DMS53 treated with DMSO at 0.1 percent for 48 hours (cell line): ENCODE data around the gene GABBR2.
"Not testable (repeated sequence)": the region's sequence is repeated elsewhere in the genome, so short reads cannot be mapped to it uniquely, and the experiment has no call there.

Experiments
- DNase-seq: peaks from one replicate; lab custom pipeline; 2025; ENCODE audit not compliant: unreplicated experiment; lab: John Stamatoyannopoulos, UW

The GABBR2 gene

DNA sequence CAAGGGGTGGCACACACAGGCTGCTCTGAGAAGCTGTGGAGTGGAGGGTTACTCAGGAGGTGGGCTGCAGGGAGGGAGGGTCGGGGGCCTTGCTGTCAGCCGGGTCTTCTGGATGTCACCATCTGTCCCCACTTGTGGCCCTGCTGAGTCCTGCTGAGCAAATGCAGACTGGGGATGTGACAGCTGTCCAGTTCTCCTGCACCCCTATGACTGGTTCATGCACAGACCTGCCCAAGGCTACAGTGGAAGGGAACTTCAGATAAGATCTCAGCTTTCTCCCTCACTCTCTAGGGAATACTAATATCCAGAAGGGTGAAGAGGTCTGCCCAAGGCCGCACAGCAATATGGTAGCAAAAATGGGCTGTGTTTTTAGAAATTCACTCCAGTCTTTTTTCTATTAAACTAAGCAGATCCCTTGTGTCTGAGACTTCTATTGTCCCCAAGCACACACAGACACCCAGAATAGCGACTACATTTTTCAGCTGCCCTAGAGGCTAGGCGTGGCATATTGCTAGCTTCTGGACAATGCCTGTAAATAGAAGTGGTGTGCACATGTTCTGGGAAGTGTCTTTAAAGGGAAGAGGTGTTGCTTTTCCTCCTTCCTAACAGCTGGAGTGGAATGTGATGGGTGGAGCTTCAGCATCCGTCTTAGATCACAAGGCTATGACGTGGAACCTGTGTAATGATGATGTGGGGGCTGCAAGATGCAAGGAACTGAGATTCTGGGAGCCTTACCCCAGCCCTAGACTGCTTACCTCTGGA is 402.2 kb downstream of the GABBR2 start:
- no peak for DNase-seq

DNA sequence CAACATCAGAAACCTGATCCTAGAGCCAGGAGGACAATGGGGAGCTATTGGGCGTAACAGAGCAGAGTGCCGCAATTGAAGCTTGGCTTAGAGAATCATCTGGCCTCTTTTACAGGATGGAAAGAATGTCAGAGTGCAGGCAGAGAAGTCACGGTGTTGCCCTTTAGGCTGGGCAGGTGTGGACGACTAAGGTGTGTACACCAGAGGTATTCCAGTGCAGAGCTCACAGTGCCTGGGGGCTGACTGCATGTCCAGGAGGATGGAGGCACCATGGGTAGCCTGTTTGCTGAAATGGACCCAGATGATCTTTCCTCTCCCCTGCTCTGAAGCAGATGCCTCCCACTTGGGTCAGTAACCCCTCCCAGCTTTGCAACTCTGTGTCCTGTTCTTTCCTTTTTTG is 404.4 kb downstream of the GABBR2 start:
- no peak for DNase-seq

DNA sequence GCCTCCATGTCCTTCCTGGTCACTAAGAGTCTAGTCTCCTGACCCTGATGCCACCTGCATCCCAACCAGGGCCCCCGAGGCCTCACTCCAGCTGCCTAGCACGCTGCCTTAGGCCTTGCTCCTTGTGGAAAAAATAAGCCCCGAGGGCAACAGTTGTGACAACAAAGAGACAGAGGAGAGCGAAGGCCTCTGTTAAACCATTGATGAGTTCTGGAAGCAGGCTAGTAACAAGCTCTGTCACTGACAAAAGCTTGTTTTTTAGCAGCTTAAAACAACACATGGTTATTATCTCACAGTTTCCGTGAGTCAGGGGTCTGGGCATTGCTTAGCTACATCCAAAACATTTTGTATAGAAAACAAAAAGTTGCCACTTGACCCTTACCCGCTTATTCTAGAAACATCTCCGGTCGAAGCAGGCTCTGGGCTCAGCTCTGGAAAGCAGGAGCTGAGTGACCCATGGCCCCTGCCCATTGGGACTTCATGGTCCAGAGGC is 405.1 kb downstream of the GABBR2 start:
- no peak for DNase-seq

DNA sequence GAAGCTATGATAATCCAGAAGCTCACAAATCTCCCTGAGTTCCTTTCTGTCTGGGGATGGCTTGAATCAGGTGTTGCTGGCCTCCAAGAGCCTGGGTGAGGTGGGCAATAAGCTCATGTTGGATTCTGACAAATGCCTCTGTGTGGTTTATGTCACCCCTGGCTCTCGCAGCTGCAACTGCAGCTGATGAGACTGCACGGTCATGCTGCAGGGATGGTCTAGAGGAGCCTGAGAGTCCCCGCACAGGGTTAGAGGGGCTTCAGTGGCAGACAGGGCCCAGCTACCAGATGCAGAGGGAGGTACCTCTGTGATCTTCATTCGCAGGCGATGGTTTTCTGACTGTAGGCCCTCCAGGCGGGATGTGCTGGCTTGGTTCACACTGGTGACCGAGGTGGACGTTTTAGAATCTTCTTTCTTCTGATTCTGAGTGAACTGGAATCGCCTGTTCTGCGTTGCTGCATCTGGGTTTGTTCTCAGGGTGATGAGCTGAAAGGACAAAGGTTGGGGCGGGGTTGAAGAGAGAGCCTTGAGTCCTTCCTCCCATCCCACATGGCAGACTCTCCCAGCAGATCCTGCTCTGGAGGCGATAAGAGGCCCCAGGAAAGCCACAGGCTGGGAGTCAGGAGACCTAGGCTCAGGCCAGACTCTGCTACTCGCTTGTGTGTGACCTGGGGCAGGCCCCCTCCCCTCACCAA is 405.6 kb downstream of the GABBR2 start:
- DNase-seq, result no peak

DNA sequence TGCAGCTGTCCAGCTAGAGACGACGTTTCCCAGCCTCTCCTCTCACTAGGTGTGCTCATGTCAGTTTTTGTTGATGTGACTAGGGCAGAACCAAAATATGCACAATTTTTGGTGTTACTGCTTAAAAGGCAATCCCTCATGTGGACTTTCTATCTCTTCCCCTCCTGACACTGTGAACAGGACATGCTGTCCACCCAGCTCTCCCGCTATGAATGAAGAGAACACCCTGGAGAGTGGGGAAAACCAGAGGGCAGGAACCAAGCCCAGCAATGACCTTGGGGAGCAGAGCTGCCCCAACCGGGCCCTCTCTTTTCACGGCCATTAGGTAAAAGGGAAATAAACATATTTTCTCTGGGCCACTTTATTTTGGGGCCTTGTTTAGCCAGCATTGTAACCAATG is 406.6 kb downstream of the GABBR2 start:
- no peak for DNase-seq

DNA sequence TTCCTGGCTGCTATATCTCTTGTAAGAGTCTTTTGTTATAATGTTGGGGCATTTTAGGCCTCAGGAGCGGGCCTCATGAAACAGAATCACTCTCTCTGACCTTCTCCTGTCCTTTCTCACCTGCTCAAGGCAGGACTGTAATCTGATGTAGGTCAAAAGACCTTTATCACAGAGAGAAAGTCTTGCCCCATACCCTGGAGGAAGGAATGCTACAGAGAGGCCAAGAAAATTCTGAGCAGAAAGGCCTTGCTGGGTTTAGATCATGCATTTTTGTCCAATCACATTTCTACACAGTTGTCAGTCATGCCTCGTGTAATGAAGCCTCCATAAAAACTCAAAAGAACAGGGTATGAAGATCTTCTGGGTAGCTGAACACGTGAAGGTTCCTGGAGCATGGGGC is 408.1 kb downstream of the GABBR2 start:
- DNase-seq, result no peak

DNA sequence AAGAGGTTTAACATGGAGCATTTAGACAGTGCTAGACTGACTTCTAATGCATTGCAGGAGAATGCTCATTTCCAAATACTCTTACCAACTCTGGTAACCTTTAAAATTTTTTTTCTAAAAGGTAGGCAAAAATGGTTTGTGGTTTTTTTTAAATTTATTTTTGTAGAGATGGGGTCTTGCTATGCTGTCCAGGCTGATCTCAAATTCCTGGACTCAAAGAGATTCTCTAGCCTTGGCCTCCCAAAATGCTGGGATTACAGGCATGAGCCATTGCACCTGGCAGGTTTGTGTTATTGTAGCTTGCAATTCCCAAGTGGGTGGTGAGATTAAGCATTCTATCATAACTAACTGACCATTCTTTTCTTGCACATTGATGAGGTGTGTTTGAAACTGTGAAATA is 410.3 kb downstream of the GABBR2 start:
- DNase-seq, result no peak

DNA sequence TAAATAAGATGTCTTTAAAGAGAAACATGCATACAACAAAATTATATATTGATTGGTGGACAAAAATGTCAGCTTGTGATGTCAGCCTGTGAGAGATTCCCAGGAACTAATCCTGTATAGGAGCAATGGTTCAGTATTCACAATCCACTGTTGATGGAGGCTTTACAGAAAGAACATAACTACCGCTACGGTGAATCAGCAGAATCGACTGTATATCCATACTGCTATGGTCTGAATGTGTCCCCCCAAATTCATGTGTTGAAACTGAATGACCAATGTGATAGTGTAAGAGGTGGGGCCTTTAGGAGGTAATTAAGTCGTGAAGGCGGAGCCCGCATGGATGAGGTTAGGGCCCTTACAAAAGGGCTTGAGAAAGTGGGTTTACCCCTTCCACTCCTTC is 412.9 kb downstream of the GABBR2 start:
- no peak for DNase-seq

DNA sequence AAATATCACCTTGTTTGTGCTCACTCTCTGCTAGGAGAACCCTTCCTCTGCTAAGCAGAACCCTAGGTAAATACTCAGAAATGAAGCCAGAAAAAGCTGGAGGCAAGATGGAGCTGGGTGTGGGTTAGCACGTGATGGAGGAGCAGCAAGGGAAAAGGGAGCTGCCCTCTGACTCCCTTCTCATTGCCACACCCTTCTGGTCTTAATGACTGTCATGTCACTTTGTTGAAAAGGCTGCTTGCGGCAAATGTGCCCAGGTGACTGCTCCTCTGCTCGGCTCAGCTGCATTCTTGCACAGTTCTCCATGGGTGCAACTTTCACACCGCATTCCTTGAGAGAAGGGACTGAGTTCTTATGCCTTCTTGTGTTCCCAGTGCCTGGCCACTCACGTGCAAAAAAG is 416.9 kb downstream of the GABBR2 start:
- DNase-seq, result no peak

DNA sequence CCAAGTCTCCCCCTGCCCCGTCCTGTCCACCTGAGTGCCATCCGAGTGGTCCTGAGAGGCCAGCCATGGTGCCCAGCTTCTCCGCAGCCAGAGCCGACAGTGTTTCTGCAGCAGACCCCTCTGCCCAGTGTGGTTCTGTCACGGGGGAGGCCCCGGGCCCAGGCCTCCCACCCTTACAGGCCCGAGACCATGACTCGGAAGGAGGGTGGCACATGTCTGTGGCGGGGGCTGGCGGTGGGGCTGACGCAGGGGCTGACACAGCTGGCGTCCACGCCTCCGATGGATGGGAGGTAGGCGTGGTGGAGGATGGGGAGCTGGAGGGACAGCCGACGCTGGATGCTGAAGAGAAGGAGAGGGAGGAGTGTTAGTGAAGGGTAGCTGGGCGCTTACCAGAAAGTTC is 418.3 kb downstream of the GABBR2 start:
- DNase-seq, result no peak

DNA sequence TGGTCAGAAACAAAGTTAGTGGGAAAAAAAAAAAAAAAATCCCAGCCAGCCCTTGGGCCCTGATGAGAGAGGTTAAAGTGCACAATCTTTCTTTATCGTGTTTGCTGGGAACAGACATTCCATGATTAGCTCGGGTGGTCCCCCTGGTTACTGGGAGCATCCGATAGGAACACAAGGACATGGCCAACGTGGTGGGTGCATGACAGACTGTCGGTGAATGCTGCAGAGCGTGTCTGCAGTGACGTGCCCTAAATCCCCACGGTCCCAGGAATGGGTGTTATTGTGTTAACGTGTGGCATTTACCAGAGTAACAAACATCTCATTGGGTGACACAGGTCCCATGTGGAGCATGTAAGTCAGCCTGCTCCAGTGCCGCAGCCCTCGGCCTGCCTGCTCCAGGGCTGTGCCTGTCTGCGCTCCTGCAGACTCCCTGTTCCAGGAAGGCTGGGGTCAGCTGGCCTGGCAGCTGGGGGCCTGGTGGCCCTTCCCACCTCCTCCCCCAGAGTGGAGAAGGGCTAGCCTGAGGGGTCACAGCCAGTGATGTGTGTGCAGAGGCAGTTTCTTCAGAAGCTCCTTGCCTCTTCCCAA is 419.0 kb downstream of the GABBR2 start:
- no peak for DNase-seq

DNA sequence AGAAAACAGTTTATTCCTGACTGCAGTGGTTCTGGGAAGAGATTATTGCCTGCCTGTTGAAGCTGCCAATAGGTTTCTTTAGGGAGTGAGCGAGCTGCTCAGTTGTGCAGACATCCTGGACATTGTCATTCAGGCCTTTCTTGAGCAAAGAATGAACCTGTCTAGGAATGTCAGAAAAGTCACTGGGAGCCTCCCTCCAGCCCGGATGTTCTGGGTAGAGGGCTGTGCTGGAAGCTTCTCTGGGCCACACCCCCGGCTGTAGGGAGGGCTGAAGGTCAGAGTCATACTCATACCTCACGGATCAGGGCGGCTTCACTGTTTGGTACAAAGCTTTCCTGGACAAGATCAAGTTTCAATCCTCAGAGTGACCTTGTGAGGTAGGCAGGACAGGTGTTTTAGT is 419.9 kb downstream of the GABBR2 start:
- DNase-seq, result no peak

DNA sequence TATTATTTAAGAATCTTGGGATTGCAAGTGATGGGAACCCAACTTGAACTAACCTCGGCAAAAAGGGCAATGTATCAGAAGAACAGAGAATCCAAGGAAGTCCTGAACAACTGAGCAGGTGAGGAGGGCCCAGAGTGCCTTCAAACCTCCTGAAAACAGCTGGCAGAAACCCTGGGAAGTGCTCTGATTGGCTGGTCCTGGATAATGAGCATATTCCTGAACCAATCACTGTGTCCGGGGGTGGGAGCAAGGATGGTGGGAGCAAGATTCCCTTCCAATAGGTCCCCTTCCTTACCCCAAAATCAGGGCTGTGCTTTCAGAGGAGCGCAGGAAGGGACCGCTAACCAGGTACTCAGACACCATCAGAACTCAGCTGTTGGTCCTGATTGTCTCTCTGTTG is 421.4 kb downstream of the GABBR2 start:
- DNase-seq, result no peak

DNA sequence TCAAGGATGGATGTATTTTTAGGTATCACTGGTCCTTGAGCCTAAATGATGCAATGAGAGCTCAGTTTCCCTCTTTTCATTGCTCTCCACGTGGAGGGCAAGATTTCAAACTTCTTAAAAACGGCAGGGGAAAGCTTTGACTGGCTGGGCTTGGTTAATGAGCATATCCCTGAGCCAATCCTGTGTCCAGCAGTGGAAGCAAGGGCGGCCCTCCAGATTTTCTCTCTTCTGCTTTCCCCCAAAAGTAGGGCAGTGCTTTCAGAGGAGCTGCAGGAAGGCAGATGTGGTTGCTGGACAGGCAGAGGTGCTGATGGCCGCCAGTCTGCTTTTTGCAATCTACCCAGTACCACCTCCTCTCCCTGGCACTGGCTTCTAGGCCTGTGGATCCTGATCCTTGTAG is 423.3 kb downstream of the GABBR2 start:
- DNase-seq, result no peak

DNA sequence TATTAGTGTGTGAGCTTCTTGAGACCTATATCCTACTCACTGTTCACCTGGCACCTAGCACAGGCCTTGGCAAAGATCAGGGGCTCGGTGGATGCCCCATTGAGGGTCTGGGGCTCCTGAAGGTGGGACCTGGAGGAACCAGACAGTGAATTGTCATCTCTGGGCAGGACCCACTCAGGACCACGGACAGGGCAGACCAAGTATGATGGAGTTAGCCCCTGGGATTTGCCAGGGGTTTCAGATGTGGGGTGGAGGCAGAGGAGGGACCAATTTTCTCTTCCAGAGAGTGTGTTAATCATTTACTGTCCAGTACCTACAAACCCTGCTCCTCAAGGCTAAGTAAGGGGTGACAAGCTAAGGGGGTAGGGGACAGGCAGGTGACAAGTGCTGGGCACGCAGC is 424.0 kb downstream of the GABBR2 start:
- no peak for DNase-seq

DNA sequence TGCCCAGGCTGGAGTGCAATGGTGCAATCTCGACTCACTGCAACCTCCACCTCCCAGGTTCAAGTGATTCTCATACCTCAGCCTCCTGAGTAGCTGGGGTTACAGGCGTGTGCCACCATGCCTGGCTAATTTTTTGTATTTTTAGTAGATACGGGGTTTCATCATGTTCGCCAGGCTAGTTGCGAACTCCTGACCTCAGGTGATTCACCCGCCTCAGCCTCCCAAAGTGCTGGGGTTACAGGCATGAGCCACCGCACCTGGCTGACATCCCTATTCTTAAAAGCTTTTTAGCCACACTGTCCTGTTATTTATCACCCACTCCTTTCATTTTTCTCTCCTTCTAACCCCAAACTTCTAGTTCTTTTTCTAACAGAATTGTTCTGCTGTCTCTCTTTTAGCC is 425.6 kb downstream of the GABBR2 start:
- not testable (repeated sequence) for DNase-seq

DNA sequence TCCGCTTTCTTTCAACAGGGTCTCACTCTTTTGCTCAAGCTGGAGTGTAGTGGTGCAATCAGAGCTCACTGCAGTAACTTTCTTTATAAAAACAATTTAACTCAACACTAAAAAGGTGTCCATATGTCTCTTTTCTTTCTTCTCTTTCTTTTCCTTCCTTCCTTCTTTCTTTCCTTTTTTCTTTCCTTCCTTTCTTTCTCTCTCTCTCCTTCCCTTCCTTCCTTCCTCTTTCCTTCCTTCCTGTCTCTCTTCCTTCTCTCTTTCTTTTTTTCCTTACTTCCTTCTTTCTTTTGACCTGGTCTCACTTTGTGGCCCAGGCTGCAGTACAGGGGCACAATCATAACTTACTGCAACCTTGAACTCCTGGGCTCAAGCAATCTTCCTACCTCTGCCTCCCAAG is 427.5 kb downstream of the GABBR2 start:
- no peak for DNase-seq

DNA sequence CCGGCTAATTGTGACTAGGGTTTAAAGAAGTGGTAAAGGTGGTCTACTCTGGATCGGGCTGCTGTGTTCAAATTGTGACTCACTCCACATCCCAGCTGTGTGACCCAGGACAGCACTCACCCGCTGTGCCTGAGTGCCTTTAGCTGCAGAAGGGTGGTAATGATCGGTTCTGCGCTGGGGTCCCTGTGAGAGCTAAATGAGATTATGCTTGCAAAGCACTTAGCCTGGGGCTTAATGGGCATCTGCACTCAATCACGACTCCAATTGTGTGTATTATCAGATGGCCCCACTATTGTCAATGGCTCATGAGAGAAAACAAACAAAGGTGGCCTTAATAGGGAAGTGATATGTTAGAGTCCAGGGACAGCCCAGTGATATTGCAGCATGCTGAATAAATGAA is 428.2 kb downstream of the GABBR2 start:
- no peak for DNase-seq

DNA sequence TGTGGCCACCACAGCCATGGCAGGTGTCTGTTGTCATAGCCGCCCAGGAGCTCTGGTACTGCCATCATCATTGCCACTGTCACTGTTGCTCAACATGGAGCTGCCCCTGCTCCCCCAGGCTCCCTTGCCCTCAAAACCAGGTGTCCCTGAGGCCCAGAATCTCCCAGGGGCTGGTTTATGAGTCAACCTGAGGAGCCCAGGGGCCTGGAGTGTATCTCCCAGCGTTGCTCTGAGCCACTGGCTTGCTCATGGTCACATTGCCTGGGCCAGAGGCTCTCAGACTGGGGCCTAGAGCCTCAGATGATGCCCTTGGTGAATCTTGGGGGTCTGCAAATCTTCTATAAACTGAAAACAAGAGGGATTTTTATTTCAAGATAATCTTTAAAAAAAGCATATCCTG is 428.6 kb downstream of the GABBR2 start:
- DNase-seq, result no peak

DNA sequence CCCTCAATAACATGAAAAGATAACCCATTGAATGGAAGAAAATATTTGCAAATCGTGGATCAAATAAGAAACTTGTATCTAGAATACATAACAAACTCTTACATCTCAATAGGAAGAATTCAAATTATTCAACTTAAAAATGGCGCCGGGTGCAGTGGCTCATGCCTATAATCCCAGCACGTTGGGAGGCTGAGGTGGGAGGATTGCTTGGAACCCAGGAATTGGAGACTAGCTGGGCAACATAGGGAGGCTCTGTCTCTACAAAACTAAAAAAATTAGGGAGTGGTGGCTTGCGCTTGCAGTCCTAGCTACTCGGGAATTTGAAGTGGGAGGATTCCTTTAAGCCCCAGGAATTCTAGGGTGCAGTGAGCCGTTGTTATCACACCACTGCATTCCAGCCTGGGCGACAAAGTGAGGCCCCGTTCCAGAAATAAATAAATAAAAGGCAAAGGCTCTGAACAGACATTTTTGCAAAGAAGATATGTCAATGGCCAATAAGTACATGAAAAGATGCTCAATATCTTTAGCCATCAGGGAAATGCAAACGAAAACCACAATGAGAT is 431.7 kb downstream of the GABBR2 start:
- DNase-seq, result no peak

DNA sequence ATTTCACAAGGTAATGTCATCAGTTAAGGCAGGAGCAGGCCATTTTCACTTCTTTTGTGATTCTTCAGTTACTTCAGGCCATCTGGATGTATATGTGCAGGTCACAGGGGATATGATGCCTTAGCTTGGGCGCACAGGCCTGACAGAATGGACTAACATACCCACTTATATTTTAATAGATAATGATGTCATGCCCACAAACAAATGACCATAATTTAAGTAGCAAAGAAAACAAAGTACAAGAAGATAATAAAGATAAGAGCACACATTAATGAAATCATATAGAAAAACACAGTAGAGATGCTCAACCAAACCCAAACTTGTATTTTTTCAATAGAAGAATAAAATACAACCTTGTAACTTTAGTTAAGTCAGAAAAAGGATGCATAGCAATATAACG is 433.6 kb downstream of the GABBR2 start:
- no peak for DNase-seq

DNA sequence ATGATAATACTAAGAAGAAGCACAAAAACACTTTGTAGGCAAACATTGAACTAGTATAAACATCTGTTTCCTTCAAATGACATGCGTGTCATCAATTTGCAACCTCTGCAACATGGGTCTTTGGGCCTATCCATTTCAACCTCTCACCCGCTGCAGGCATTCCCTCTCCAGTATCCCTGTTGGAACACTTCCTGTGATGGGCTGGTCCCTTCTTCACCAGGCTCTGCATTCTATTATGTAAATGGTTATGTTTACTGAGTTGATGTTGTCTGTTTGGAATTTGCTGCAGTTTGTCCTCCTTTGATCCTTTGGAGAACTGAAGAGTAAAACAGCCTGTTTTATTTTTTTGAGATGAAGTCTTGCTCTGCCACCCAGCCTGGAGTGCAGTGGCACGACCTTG is 436.7 kb downstream of the GABBR2 start:
- no peak for DNase-seq
